IPS DF 6.9 (cell line): ENCODE data around the gene FDXR.
"Not testable (repeated sequence)": the region's sequence is repeated elsewhere in the genome, so short reads cannot be mapped to it uniquely, and the experiment has no call there.

ENCODE experiments used
- DNase-seq: peaks from one replicate; pipeline ENCODE4 v3.0.0-alpha.2; 2013; ENCODE audit warnings: low read depth, low spot score
- H3K27ac ChIP-seq: one replicate; pipeline ENCODE4 v1.5.1; 2013; ENCODE audit warnings: low read length, control low read depth
- H3K27me3 ChIP-seq: 2 replicates; pipeline ENCODE4 v1.6.1; 2013; ENCODE audit warnings: mild to moderate bottlenecking, low read length; ENCODE audit not compliant: control insufficient read depth, insufficient read depth
- H3K36me3 ChIP-seq: 2 replicates; pipeline ENCODE4 v1.6.1; 2013; ENCODE audit warnings: low read length; ENCODE audit not compliant: control insufficient read depth, insufficient read depth
- H3K4me1 ChIP-seq: 2 replicates; pipeline ENCODE4 v1.6.1; 2013; ENCODE audit warnings: low read length; ENCODE audit not compliant: control insufficient read depth, insufficient read depth
- H3K4me3 ChIP-seq: 2 replicates; pipeline ENCODE4 v1.5.1; 2013; ENCODE audit warnings: mild to moderate bottlenecking, low read length
- H3K9me3 ChIP-seq: 2 replicates; pipeline ENCODE4 v1.6.1; 2013; ENCODE audit warnings: low read length, inconsistent platforms; ENCODE audit not compliant: control insufficient read depth, insufficient read depth
- WGBS: extraction: QIAGEN DNeasy Blood & Tissue Kit; methylation state at CpG from one replicate; pipeline ENCODE4 v1.1.7; 2013; ENCODE audit warnings: mixed read lengths, missing lambda C conversion rate; ENCODE audit not compliant: insufficient read length, insufficient coverage; 5-methylcytosine and 5-hydroxymethylcytosine counted together

Gene FDXR

DNA sequence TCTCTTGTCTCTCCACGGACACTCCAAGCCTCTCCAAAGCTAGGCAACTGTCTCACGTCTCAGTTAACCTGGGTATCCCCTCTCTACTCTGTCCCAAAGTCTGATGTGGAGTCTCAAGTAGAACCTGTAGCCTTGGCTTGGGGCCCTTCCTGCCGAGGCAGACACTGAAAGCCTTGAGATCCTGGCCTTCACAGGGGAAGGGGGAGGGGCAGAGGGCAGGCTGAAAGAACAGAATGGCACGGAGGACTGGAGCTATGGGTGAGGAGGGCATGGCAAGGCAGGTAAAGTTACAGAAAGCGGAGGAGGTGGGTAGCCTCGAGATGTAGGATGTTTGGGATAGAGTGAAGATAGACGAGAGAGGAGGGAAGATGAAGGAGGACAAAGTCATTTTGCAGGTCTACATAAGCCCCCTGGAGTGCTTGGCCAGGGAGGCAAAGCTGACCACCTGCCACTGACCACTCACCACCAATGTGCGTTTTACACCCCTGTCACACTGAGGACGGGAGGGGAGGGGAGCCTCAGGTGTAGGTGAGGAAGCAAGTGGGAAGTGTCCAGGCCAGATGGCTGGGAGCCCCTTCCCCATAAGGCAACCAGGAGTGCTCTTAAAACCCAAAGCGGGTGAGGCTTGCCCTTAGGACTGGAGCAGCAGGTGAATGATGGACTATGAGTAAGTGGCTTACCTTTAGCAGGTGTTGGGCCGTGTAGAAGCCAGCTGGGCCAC lies 1.3 kb downstream of the FDXR start:
- no peak overlapping the region for H3K4me3 ChIP-seq
- H3K4me1 ChIP-seq, result peaks cover 3% of the 10 kb centered on the region; the same call in 1 of the 2 replicates
- H3K27me3 ChIP-seq, result no peaks in the 10 kb centered on the region
- H3K27ac ChIP-seq, result no peak overlapping the region
- WGBS, result 98% methylated on average over 3 of the region's 11 CpGs
- H3K9me3 ChIP-seq, result no peaks in the 10 kb centered on the region
- no peak for DNase-seq
- H3K36me3 ChIP-seq, result no peaks in the 10 kb centered on the region

DNA sequence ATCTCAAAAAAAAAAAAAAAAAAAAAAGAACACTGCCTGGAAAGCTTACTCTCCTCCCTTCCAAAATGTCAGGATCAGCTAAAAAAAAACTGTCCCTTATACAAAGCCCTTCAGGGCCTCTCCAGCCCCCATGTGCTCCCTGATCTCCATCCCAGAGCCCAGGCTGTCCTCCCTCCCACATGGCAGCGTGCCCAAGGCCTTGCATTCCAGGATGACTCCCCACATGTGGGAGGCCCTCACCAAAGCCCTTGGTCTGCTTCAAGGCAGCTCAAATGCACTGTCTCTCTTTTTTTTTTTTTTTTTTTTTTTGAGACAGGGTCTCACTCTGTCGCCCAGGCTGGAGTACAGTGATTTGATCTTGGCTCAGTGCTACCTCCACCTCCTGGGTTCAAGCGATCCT lies 2.3 kb downstream of the FDXR start:
- DNase-seq, result no peak
- Histone ChIP-seq H3K36me3 (no peaks in the 10 kb centered on the region), H3K27ac (no peak overlapping the region), H3K4me1 (peaks cover 3% of the 10 kb centered on the region; the same call in 1 of the 2 replicates), H3K4me3 (no peak overlapping the region), H3K9me3 (no peaks in the 10 kb centered on the region), H3K27me3 (no peaks in the 10 kb centered on the region)
- WGBS, result no CpG with 5 or more reads among the region's 3 CpGs

DNA sequence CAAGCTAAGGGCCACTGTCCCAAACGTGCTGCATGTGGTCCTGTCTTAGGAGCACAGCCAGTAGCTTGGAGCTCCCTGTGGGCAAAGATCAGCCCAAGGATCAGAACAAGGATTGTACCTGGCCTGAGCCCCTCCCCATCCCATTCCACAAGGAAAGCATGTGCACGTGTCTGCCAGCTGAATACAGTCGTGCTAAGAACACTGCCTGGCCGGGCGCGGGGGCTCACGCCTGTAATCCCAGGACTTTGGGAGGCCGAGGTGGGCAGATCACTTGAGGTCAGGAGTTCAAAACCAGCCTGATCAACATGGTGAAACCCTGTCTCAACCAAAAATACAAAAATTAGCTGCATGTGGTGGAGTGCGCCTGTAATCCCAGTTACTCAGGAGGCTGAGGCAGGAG lies 2.8 kb downstream of the FDXR start:
- H3K27ac ChIP-seq, H3K4me1 ChIP-seq: not testable (repeated sequence)
- no CpG with 5 or more reads among the region's 9 CpGs for WGBS

DNA sequence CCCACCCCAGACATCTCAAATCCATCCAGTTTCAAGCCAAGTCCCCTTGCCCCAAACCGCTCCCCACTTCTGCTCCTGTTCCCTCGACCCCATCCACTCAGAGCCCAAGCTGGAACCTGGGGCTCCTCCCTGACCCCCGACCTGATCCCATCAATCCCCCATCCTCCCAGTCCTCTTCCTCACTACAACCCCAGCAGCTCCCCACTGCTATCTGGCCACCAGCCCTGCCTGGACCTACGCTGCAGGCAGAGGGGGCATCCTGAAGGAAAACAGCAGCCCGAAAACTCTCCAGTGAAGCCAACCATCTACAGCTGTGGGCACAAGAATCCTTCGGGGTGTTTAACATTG lies 3.9 kb downstream of the FDXR start:
- Histone ChIP-seq H3K4me3 (no peak overlapping the region), H3K4me1 (peaks cover 4% of the 10 kb centered on the region; the same call in 1 of the 2 replicates), H3K27me3 (no peaks in the 10 kb centered on the region), H3K36me3 (peaks cover under 1% of the 10 kb centered on the region; the same call in 1 of the 2 replicates), H3K27ac (no peak overlapping the region), H3K9me3 (no peaks in the 10 kb centered on the region)
- no peak for DNase-seq
- no CpG with 5 or more reads among the region's 6 CpGs for WGBS

More for the DNA sequence above, 2.8 kb downstream of the FDXR start:
- H3K27me3 ChIP-seq, H3K36me3 ChIP-seq, H3K9me3 ChIP-seq, H3K4me3 ChIP-seq, DNase-seq: not testable (repeated sequence)

DNA sequence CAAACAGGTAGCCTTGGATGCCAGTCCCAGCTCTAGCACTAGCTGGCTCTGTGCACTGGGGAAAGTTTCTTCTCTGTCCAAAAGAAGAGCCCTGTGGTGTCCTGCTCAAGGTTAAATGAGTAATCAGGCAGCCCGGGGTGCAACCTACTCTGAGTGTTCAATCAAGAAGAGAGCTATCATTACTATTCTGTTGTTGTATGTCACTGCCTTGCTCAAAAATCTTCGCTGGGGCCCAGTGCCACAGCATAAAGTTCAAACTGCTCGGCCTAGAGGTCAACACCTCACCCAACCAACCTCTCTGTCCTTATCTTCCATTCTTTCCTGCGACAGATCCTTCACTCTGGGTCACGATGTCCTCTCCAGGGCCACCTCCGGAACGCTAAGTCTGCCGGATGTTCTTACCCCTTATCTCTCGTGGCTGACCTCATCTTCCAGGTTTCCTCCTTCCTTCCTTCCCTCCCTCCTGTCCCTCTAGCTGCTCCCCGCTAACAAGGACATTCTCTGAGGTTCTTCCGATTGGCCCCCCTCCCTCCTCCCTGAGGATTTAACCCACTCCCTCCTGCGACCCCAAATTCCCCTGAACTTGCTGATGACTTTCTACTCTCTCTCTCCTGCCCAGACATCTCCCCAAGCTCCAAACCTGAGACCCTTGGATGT lies 4.4 kb downstream of the FDXR start:
- Histone ChIP-seq H3K9me3 (no peaks in the 10 kb centered on the region), H3K4me3 (no peak overlapping the region), H3K27me3 (no peaks in the 10 kb centered on the region), H3K4me1 (peaks cover 4% of the 10 kb centered on the region; the same call in 1 of the 2 replicates), H3K27ac (no peak overlapping the region), H3K36me3 (peaks cover 4% of the 10 kb centered on the region; the same call in 1 of the 2 replicates)
- WGBS, result no CpG with 5 or more reads among the region's 12 CpGs
- no peak for DNase-seq

DNA sequence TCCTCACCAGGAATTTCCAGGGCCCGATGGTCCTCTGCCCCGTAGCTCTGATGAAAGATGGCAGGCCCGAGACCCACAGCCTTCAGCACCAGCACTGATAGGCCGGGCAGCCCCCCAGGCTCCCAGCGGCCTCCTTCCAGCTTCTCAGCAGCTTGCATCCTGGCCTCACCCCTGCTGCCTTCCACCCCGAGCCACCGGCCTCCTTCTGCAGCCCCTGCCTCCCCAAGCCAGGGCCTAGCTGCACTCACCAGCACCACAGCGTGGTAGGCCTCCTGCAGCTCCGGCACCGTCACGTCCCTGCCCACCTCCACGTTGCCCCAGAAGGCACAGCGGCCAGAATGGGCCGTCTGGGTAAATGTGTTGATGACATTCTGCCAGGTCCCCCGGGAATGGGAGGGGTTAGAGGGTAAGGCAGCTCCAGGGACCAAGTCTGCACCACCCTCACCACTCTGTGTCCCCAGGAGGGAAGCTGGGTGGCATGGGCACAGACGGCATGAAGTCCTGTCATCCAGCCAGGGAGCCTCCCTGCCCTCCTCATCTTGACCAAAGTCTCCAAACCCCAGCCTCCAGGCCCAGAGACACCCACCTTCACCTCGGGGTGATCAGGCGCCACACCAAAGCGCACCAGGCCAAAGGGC lies 6.5 kb downstream of the FDXR start:
- no peaks in the 10 kb centered on the region for H3K9me3 ChIP-seq
- WGBS, result no CpG with 5 or more reads among the region's 19 CpGs
- no peak overlapping the region for H3K4me3 ChIP-seq
- H3K27me3 ChIP-seq, result peaks cover 4% of the 10 kb centered on the region; the same call in 1 of the 2 replicates
- no peak for DNase-seq
- 0 out of 2 replicates have a peak, but pooled peaks cover 1% of the 10 kb centered on the region for H3K4me1 ChIP-seq
- no peak overlapping the region for H3K27ac ChIP-seq
- peaks cover 4% of the 10 kb centered on the region; the same call in 1 of the 2 replicates for H3K36me3 ChIP-seq

DNA sequence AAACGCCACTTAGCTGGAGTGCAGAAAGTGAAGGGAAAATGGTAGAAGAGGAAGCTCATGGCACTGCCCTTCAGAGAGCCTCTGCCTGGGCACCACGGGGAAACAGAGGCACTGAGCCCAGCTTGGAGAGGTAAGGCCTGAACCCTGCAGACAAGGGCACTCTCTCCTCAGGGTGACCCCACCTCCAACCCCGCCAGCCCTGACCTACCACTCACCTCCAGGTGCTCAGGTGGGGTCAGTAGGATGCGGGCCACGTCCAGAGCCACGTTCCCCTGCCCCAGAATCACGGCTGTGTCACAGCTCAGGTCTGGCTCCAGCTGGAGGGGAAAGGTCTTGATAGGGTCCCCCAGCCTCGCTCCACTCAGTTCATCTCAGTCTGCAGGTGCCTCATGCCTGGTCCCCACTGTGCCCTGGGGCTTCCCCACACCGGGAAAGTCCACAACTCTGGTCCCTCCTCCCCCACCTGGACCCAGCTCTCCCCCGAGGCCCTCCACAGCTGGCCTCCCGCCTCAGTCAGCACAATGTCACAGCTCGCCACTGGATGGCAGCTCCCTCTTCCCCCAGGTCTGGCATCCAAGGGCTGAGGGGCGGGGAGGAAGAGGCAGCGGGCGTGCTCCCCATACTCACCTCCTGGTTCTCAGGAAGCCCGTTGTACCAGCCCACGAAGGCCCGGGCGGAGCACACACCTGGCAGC lies 7.1 kb downstream of the FDXR start:
- H3K27ac ChIP-seq, result no peak overlapping the region
- DNase-seq, result no peak
- H3K27me3 ChIP-seq, result peaks cover 11% of the 10 kb centered on the region; the same call in 1 of the 2 replicates
- no CpG with 5 or more reads among the region's 19 CpGs for WGBS
- H3K4me1 ChIP-seq, result peaks cover 1% of the 10 kb centered on the region; the same call in 1 of the 2 replicates
- no peak overlapping the region for H3K4me3 ChIP-seq
- H3K9me3 ChIP-seq, result no peaks in the 10 kb centered on the region
- H3K36me3 ChIP-seq, result peaks cover 4% of the 10 kb centered on the region; the same call in 1 of the 2 replicates

DNA sequence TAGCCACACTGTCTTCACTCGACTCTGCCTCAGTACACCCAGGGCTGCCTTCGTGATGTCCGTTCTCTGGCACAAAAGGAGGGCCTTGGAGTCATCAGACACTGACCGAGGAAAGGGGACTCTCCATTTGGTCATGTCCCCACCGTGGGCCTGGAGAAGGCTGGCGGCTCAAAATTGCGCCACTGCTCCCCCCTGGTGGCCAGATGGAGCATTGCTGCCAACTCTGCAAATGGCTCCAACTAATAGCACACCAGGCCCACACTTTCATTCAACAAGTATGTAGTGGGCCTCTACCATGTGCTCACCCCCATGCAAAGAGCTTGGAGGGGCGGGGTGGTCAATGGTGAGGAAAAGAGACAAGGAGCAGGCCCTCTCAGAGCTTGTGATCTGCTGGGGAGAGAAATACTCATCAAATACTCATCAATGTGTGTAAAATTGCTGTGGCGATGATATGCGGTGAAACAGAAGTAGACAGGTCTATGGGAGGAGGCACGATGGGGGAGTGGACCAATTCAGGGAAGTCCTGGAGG lies 7.9 kb downstream of the FDXR start:
- DNase-seq, result no peak
- Histone ChIP-seq H3K4me3 (no peak overlapping the region), H3K36me3 (peaks cover 4% of the 10 kb centered on the region; the same call in 1 of the 2 replicates), H3K4me1 (peaks cover 2% of the 10 kb centered on the region; the same call in 1 of the 2 replicates), H3K9me3 (no peaks in the 10 kb centered on the region), H3K27me3 (peaks cover 18% of the 10 kb centered on the region), H3K27ac (no peak overlapping the region)
- WGBS, result no CpG with 5 or more reads among the region's 11 CpGs

DNA sequence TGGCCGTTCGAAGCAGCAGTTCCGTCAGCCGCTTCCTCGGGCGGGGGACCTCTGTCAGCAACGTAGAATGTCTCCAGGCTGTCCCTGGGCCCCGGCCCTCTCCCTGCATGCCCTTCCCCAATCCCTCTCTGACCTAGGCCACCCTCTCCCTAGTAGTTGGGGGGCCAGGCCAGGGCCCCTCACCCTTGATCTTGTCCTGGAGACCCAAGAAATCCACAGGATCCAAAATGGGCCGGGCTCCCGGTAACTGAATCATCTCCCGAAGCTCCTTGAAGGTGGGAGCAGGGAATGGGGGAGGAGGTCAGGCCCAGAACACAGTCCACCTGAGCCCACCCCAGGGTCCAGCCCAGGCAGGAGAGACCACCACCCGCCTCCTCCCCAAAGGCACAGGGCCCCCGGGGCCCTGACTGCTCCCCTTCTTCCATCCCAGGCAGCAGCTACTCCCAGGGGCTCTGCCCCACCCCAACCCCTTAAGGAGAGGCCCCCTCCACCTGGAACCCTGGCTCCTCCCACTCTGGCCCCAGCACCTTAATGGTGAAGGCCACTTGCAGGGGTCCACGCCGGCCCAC lies 8.4 kb downstream of the FDXR start:
- H3K9me3 ChIP-seq, result no peaks in the 10 kb centered on the region
- peaks cover 21% of the 10 kb centered on the region for H3K27me3 ChIP-seq
- no peak overlapping the region for H3K4me3 ChIP-seq
- WGBS, result no CpG with 5 or more reads among the region's 15 CpGs
- H3K36me3 ChIP-seq, result peaks cover 4% of the 10 kb centered on the region; the same call in 1 of the 2 replicates
- H3K27ac ChIP-seq, result no peak overlapping the region
- DNase-seq, result no peak
- H3K4me1 ChIP-seq, result peaks cover 2% of the 10 kb centered on the region; the same call in 1 of the 2 replicates
